Activated T-cell treated with anti-CD3 and anti-CD28 coated beads, Interleukin-2, amount 50 U/mL, for 1 hour (primary cell): Measurements from ENCODE around the gene BRPF1.
"Not testable (repeated sequence)": the region's sequence is repeated elsewhere in the genome, so short reads cannot be mapped to it uniquely, and the experiment has no call there.

Experiments used
- DNase-seq: peaks from one replicate; pipeline ENCODE4 v3.0.0-alpha.2; 2020

The BRPF1 gene

GRCh38 chr3:9769426-9770275 is 38.1 kb downstream of the BRPF1 start, which contains the start of gene CAMK1:
TSS of gene CAMK1 (minus strand) at chr3:9769947. CDS start at chr3:9767749, 2,198 bp downstream.
- peak; percentile 66 for DNase-seq

DNA sequence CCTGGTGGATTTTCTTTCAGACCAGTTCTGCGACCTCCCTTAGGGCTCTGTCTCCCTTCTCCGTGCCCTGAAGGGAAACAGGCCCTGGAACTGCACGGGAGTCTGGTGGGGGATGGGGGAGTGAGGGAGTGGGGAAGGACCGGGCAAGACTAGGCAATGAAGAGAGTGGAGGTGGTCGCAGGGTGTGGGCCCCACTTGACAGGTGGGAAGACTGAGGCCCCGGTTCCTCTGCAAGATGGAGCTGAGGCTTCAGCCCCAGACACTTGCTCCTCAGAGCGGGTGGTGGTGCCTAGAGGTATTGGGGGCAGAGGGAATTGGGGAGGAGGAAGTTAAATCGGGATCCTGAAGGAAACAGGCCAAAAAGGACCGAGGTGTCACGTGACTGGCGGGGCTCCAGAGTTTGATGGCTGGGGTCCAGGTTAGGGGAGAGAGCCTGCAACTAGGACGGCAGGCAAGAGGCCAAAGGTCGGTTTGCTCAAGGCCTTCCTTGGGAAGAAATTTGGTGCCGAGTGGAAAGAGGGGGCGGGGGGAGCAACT is 38.8 kb downstream of the BRPF1 start:
- no peak for DNase-seq

GRCh38 chr3:9771007-9771406 is 39.5 kb downstream of the BRPF1 start:
- DNase-seq = not testable (repeated sequence)

- DNase-seq = no peak
These were observed 45.6 kb downstream of the BRPF1 start for GRCh38 chr3:9776896-9777693.

DNA sequence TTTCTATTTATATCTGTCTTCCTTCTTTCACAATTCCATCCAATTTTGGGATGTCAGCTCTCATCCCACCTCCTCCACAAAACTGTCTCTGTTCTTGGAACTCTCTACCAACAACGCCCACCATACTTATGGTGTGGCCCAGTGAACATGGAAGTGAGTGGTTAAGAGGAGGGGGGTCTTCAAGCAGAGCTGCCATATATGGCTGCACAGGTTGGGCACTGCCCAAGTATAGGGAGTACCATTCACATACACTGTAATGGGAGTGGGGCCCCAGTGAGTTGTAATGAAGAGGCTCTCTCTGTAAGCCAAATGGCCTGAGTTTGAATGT is 46.1 kb downstream of the BRPF1 start:
- no peak for DNase-seq

DNA sequence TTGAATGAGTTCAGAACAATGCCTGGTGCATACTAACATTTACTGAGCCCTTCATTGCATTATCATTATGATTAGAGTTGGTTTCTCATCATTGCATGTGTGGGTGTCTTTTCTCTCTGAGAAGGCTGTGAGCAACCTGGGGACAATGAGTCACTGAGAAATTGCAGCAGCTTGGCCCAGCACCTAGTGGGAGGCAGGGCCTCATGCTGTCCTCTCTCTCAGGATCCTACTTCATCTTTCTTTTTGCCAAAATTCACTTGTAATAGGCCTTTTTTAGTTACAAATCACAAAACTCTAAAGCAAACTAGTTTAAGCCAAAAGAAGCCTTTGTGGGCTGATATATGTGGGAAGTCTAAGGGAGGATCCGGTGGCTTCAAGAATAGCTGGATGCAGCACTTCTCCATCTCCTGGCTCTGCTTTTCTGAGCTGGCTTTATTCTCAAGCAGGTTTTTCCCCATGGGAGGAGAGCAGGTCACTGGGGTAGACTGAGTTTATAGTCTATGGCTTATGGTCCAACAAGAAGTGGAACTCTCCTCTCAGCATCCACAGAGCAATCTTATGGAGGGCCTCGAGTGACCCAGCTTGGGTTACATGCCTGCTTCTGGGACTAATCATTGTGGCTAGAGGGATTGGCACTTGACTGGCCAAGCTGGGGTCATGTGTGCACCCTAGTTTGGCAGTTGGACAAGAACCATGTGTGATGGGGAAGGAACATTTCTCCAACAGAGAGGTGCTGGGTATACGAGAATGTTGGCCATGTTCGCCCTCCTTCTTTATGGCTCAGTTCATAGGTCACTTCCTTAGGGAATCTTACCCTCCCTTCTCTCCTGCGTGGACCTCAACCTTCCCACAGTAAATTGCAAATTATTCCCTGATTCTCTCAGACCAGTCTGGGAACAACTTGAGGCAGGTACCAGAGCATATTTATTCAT is 46.9 kb downstream of the BRPF1 start:
- no peak for DNase-seq

- DNase-seq = no peak
These were observed 47.6 kb downstream of the BRPF1 start for GRCh38 chr3:9779075-9779593.

DNA sequence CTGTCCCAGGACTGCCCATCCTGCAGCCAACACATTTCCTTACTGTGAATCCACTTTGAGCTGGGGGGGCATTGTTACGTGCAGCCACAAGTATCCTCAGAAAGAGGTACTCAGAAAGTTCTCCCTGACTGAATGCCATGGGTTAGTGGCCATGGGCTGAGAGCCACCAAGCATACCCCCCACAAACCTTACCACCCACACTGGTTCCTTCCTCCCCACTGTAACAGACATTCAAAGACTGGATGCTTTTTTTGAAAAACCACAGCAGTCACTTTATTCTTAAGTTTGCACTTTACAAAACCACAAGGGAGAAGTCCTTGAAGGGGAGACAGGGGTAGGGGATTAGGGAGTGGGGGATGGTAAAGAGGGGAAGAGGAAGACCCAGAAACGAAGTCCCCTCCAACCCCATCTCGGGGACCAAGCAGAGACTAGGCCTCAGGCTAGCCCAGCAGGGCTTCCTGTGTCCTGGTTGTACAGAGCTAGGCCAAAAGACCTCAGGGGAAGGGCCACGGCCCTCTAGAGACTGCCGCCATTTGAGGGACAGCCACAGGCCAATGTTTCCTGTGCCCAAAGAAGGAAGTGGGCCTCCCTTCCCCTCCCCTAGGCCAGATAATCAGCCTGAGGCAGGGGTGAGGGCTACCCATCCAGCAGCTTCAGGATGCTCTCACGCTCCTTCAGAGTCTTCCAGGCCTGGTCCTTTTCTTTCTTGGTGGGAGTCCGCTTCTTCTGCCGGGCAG is 48.4 kb downstream of the BRPF1 start:
- DNase-seq = peak; percentile 27

DNA sequence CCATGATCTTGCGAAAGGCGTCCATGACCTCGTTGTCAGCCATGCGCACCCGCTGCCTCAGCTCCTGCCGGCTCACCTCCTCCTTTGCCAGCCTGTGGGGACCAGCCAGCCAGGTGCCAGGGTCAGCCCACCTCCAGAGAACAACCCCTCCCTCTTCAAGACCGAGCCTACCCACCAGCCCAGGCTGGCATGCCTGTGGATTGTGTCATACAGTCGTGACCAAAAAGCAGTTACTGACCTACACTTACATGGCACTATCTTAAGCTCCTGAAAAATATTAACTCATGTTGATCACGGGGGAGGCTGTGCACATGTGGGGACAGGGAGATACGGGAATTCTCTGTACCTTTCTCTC is 48.9 kb downstream of the BRPF1 start:
- no peak for DNase-seq

DNA sequence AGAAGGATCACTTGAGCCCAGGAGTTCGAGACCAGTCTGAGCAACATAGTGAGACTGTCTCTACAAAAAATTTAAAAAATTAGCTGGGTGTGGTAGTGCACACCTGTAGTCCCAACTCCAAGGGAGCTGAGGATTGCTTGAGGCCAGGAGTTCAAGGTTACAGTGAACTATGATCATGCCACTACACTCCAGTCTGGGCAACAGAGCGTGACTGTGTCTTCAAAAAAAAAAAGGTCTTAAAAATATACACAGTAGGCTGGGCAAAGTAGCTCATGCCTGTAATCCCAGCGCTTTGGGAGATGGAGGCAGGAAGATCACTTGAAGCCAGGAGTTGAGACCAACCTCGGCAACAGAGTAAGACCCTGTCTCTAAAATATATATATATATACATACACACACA is 49.4 kb downstream of the BRPF1 start:
- DNase-seq = no peak

DNA sequence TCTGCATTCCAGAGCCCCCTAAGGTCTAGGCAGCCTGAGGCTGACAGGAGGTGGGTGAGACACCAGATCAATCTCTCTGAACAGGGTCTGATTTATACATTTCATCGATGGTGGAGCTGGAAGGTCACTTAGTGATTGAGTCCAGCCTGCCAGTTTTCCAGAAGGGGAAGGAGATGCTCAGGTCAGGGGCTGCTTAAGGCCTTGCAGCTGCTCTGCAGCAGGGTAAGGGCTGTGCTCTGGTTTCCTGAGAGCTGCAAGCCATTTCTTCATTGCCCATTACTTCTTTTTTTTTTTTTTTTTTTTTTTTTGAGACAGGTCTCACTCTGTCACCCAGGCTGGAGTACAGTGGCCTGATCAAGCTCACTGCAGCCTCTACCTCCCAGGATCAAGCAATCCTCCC is 50.0 kb downstream of the BRPF1 start:
- DNase-seq = no peak

DNA sequence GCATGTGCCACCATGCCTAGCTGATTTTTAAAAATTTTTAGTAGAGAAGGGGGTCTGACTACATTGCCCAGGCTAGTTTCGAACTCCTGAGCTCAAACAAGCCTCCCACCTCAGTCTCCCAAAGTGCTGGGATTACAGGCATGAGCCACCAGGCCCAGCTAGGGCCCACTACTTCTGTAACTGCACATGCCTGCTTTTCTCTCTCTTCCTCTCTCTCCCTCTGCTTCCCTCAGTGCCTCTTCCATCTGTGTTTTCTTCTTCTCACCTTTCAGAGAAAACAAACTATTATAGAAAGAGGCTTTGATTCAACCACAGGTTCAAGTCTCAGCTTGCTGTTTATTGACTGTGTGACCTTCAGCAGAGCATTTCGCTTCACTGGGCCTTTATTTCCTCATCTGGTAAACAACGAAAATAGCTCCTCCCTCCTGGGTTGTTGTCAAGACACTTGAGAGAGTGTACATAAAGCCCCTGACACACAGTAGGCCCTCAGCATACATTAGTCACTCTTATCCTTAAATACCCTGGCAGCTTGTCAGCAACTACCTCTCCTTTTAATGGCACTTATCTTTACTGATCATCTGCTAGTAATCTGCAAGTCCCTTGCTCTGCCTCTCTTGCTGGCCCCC is 50.6 kb downstream of the BRPF1 start:
- no peak for DNase-seq

DNA sequence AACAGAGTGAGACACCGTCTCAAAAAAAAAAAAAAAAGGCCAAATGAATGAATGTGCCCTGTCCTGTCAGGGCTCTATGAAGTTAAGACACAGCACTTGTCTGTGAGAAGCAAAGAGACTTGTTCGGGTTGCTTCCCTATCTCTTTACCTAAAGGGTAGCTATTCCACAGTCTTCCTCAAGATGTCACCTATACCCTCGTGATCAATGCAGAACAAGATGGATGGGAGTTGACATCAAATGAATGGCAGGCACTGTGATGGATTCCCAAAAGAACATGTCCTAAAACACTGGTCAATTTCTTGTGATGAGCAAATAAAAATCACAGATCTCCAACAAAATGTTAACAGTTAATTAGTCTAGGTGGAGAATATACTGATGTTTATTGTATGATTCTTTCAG is 51.2 kb downstream of the BRPF1 start:
- no peak for DNase-seq

DNA sequence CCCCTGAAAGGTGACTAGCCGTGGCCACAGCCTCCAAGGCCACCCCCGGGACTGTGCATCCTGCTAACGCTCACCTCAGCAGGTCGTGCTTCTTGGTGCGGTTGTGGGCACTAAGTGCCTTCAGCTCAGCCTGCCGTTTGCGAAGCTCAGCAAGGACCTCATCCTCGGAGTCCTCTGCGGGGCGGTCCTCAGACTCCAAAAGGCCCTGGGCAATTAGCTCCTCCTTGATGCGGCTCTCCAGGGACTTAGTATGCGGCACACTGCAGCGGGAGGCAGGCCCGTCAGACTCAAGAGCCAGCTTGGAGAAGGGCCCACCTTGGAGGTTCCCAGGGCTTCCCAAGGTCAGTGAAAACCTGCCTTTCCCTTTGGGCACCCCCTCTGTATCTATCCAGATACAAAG is 52.4 kb downstream of the BRPF1 start:
- no peak for DNase-seq

DNA sequence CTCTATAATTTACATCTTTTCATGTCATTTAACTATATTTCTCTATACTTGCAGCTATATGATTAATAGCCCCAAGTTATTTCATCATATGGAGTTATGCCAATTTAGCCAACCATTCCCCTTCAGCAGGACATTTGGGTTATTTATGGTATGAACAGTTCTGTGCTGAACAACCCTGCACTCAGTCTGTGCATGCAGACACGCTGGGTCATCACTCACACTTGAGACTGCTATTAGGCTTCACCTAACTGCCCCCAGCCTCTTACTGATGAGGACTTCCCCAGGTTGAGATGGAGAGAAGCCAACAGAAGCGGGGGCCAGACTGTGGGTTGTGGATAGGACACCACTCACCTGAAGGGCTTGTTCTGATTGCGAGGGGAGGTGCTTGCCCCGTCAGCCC is 53.4 kb downstream of the BRPF1 start:
- DNase-seq = no peak

- DNase-seq = no peak
These were observed 54.1 kb downstream of the BRPF1 start for GRCh38 chr3:9785602-9786001.

DNA sequence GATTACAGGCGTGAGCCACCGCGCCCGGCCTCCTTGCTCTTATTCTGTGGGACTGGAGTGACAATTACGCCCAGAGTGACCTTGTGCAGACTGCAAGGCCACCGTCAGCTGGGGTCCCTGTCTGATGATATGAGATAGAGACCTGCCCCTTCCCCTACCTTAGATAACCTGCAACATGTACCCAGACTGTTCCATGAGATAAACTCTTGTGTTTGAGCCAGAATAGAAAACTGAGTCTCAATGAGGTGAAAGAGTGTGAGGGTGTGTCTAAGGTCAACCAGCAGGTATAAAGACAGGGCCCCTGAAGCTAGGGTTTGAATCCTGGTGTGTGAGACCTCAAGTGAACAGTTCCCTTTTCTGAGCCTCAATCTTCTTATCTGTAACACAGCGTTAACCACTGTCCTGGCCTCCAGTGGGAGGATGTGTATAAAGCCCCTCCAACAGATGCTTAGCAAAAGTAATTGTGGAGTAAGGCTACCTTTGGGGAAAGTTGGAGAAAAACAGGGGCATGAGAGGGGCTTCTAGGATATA is 54.7 kb downstream of the BRPF1 start:
- DNase-seq = no peak

GRCh38 chr3:9786825-9787669 is 55.5 kb downstream of the BRPF1 start:
- DNase-seq = no peak

DNA sequence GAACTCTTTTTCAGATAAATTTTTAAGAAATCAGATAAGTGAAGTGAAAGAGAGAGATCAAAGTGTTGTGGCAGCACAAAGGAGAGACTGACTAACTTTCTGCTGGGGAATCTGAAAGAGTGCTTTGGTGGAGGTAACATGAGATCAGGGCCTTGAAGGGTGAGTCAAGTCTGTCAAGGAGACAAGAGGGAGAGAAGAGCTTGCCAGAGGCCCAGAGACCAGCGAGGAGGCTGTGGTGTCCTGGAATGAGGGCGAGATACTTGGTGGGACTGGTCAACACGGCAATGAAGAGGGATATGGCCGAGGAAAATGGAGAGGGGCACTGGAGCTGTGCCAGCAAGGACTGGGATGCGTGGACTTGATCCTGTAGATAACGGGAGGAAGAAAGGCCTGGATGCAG is 56.2 kb downstream of the BRPF1 start:
- no peak for DNase-seq

DNA sequence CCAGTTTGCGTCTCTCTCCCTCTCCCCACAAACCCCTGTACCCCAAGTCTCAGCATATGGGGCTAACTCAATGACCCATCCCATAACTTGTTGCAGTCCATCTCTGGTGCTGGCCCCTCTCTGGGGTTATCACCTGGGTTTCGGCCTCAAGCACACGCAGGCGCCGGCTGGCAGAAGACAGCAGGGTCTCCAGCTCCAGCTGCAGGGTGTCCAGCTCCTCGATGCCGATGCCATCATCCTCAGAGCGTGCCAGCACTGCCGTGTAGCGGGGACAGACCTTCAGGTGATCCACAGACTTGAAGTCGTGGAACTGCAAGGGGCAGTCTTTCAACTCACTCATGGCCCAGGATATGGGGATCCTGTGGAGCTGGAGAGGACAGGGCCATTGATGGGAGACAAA is 59.6 kb downstream of the BRPF1 start:
- DNase-seq = no peak
